ENCODE data around the gene TMC2.
"Not testable (repeated sequence)": the region's sequence is repeated elsewhere in the genome, so short reads cannot be mapped to it uniquely, and the experiment has no call there.

DNA sequence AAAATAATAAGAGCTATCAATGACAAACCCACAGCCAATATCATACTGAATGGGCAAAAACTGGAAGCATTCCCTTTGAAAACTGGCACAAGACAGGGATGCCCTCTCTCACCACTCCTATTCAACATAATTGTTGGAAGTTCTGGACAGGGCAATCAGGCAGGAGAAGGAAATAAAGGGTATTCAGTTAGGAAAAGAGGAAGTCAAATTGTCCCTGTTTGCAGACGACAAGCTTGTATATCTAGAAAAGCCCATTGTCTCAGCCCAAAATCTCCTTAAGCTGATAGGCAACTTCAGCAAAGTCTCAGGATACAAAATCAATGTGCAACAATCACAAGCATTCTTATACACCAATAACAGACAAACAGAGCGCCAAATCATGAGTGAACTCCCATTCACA is 31.6 kb upstream of the TMC2 start:
- TF ChIP-seq, protein P1, sequence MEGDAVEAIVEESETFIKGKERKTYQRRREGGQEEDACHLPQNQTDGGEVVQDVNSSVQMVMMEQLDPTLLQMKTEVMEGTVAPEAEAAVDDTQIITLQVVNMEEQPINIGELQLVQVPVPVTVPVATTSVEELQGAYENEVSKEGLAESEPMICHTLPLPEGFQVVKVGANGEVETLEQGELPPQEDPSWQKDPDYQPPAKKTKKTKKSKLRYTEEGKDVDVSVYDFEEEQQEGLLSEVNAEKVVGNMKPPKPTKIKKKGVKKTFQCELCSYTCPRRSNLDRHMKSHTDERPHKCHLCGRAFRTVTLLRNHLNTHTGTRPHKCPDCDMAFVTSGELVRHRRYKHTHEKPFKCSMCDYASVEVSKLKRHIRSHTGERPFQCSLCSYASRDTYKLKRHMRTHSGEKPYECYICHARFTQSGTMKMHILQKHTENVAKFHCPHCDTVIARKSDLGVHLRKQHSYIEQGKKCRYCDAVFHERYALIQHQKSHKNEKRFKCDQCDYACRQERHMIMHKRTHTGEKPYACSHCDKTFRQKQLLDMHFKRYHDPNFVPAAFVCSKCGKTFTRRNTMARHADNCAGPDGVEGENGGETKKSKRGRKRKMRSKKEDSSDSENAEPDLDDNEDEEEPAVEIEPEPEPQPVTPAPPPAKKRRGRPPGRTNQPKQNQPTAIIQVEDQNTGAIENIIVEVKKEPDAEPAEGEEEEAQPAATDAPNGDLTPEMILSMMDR (IDR thresholded peaks at IDR 0.05): not testable (repeated sequence)
- not testable (repeated sequence) for TF ChIP-seq POLR2A (IDR thresholded peaks at IDR 0.05)
